Upper lobe of left lung (tissue), 6 donors: ENCODE data around the gene RAI14. TPM values are rescaled to one million over a fixed set of nuclear protein-coding genes. Genes with fewer than 3 reads are reported as not detected.
"Not testable (repeated sequence)": the region's sequence is repeated elsewhere in the genome, so short reads cannot be mapped to it uniquely, and the experiment has no call there.

ENCODE experiments used
- ATAC-seq, 2 donors: fragments of 200-7000 bp; cut with Tn5 transposase; one replicate each; pipeline ENCODE4 v1.9.1; 2022; ENCODE audit warnings: mild to moderate bottlenecking in 2 of 2, moderate library complexity in 2 of 2; ENCODE audit not compliant: low FRiP score in 2 of 2
- DNase-seq, 2 donors: peaks; one replicate each; pipeline ENCODE4 v3.0.0-alpha.2; 2019 to 2020
- H3K27ac ChIP-seq, 4 donors: fragments of 200-600 bp; sonication (generic); one replicate each; pipeline ENCODE4 v1.5.1; 2016 to 2019
- H3K27me3 ChIP-seq, 4 donors: fragments of 200-600 bp; sonication (generic); one replicate each; pipeline ENCODE4 v1.5.1; 2017 to 2019
- H3K36me3 ChIP-seq, 4 donors: fragments of 200-600 bp; sonication (generic); one replicate each; pipeline ENCODE4 v1.5.1; 2016 to 2019
- H3K4me1 ChIP-seq, 4 donors: fragments of 200-600 bp; sonication (generic); one replicate each; pipeline ENCODE4 v1.5.1; 2018 to 2019
- H3K4me3 ChIP-seq, 4 donors: fragments of 200-600 bp; sonication (generic); one replicate each; pipeline ENCODE4 v1.5.1; 2017 to 2019; ENCODE audit warnings: mild to moderate bottlenecking in 2 of 4, moderate library complexity in 1 of 4
- H3K9me3 ChIP-seq, 4 donors: fragments of 200-600 bp; sonication (generic); one replicate each; pipeline ENCODE4 v1.5.1; 2018 to 2019
- EP300 ChIP-seq, 4 donors: sonication (generic); formaldehyde crosslinking; IDR thresholded peaks; one replicate each; pipeline ENCODE4 v1.5.1; 2017; ENCODE audit warnings: antibody characterized with exemption in 4 of 4, control low read depth in 2 of 4
- POLR2A ChIP-seq, 4 donors: fragments of 450-650 bp; IDR thresholded peaks; one replicate each; pipeline ENCODE4 v1.5.1; 2016 to 2017; ENCODE audit warnings: antibody characterized with exemption in 4 of 4, mild to moderate bottlenecking in 2 of 4
- POLR2AphosphoS5 ChIP-seq, 2 donors: sonication (generic); formaldehyde crosslinking; IDR thresholded peaks; one replicate each; pipeline ENCODE4 v1.5.1; 2017; ENCODE audit warnings: antibody characterized with exemption in 2 of 2
- WGBS, 2 donors: methylation state at CpG; one replicate each; pipeline ENCODE4 v1.1.5; 2017 to 2018; 5-methylcytosine and 5-hydroxymethylcytosine counted together
- total RNA-seq, 6 donors: library from RNA; depleted of rRNA in 4 of 6; stranded (reverse); fragments of >200 nt in 4 of 6; gene quantifications; one replicate each; pipeline versions ENCODE4 v1.1.0 to v1.2.1, GENCODE V29; 2016 to 2021
- TF ChIP-seq, protein P1 (sequence below), 6 experiments: fragments of 450-650 bp in 4 of 6; fragments of 200-600 bp in 2 of 6; sonication (generic) in 2 of 6; IDR thresholded peaks; one replicate each; pipeline ENCODE4 v1.5.1; 2016 to 2019; ENCODE audit warnings: antibody characterized with exemption in 6 of 6
- donor health status: DM: no; HTN: no; CAD: no; lungs with moderate emphysema.
- donor health status: DM: no; HTN: yes; CAD: no; lungs with severe emphysema.

The RAI14 gene
- total RNA-seq, 6 donors from 2014 or later: 34.0 to 88.6 (median 67.9) TPM

- Histone ChIP-seq H3K27me3 (no peaks in the 10 kb centered on the region), H3K9me3 (no peaks in the 10 kb centered on the region), H3K4me1 (no peaks in the 10 kb centered on the region), H3K36me3 (no peaks in the 10 kb centered on the region), H3K4me3 (no peak overlapping the region), H3K27ac (no peak overlapping the region)
- ATAC-seq (no peak), DNase-seq (no peak)
- TF ChIP-seq POLR2AphosphoS5 (IDR thresholded peaks at IDR 0.05) (no peak), EP300 (IDR thresholded peaks at IDR 0.05) (no peak), POLR2A (IDR thresholded peaks at IDR 0.05) (no peak)
- TF ChIP-seq, protein P1, sequence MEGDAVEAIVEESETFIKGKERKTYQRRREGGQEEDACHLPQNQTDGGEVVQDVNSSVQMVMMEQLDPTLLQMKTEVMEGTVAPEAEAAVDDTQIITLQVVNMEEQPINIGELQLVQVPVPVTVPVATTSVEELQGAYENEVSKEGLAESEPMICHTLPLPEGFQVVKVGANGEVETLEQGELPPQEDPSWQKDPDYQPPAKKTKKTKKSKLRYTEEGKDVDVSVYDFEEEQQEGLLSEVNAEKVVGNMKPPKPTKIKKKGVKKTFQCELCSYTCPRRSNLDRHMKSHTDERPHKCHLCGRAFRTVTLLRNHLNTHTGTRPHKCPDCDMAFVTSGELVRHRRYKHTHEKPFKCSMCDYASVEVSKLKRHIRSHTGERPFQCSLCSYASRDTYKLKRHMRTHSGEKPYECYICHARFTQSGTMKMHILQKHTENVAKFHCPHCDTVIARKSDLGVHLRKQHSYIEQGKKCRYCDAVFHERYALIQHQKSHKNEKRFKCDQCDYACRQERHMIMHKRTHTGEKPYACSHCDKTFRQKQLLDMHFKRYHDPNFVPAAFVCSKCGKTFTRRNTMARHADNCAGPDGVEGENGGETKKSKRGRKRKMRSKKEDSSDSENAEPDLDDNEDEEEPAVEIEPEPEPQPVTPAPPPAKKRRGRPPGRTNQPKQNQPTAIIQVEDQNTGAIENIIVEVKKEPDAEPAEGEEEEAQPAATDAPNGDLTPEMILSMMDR (IDR thresholded peaks at IDR 0.05): no peak
- 64 to 72% methylated on average over 6 of the region's 6 CpGs for WGBS, 2 donors
Measured at GRCh38 chr5:34749431-34749873, 93.3 kb downstream of the RAI14 start.

- Histone ChIP-seq H3K4me1 (no peaks in the 10 kb centered on the region), H3K9me3 (no peaks in the 10 kb centered on the region), H3K36me3 (no peaks in the 10 kb centered on the region), H3K4me3 (no peak overlapping the region), H3K27me3 (no peaks in the 10 kb centered on the region), H3K27ac (no peak overlapping the region)
- 78 to 86% methylated on average over 8 of the region's 8 CpGs for WGBS, 2 donors
- DNase-seq (no peak), ATAC-seq (no peak)
- no peak for TF ChIP-seq POLR2A (IDR thresholded peaks at IDR 0.05)
- no peak for TF ChIP-seq EP300 (IDR thresholded peaks at IDR 0.05)
- TF ChIP-seq, protein P1 (IDR thresholded peaks at IDR 0.05): no peak
- TF ChIP-seq POLR2AphosphoS5 (IDR thresholded peaks at IDR 0.05): no peak
Measured at GRCh38 chr5:34750206-34750605, 94.1 kb downstream of the RAI14 start.

DNA sequence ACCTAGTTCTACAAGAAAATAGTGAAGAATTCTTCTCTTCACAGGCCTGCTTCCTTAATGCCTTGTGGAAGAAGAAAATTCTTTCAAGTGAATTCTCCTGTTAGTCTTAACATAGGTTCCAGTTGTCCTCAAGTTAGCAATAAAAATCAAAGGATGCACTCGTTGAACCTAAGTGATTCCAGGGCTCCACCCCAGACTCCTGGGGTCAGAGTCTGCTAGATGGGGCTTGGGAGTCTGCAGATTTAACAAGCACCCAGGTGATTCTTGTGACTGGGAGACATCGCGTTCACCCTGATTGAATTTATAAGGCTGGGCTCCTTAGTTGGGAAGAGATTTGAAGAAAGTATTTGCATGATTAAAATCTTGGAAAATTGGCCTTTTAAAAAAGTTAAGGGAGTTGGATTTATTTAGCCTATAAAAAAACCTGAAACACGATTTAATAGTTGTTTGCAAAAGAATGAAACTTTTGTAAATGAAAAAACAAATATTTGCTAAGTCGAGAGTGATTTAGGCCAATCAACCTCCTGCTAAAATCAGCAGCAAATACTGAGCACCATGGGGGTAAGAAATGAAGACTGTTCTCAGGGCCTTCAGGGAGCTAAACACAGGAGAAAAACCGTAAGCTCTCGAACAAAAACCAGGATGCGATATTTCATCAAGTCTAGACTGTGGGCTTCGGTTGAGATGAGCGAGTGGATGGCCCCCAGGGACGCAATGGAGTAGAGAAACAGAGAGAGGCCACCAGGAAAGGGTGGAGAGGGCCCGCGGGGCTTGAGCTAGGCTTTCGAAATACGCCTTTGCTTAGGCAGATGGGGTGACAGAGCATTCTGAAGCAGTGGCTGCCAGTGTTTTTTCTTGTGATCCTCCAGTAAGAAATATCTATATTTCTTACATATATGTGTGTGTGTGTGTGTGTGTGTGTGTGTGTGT lies 95.9 kb downstream of the RAI14 start:
- TF ChIP-seq, protein P1 (IDR thresholded peaks at IDR 0.05): no peak
- TF ChIP-seq POLR2A (IDR thresholded peaks at IDR 0.05) (no peak), POLR2AphosphoS5 (IDR thresholded peaks at IDR 0.05) (no peak), EP300 (IDR thresholded peaks at IDR 0.05) (no peak)

DNA sequence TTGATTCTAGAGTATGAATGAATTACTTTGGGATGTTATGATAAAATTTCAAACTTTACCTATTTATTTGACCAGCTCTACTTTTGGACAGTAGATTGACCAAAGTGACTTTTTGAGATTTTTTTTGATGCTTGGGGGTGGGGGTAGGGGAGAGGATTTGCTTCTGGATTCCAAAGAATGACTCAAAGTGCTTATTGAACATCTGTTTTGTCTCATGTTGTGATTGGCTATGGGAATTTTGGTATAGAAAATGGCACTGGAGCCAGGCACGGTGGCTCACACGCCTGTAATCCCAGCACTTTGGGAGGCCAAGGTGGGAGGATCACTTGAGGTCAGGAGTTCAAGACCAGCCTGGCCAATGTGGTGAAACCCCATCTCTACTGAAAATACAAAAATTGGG lies 97.1 kb downstream of the RAI14 start:
- not testable (repeated sequence) for H3K36me3 ChIP-seq, DNase-seq, H3K27me3 ChIP-seq, H3K4me3 ChIP-seq, H3K27ac ChIP-seq, ATAC-seq, H3K9me3 ChIP-seq, H3K4me1 ChIP-seq
- WGBS, 2 donors: 92 to 100% methylated on average over 2 of the region's 2 CpGs

More for the DNA sequence above, 95.9 kb downstream of the RAI14 start:
- ATAC-seq (no peak), DNase-seq (no peak)
- Histone ChIP-seq H3K4me1 (peaks cover 4 to 9% (median 6%) of the 10 kb centered on the region in 4 donors), H3K9me3 (no peaks in the 10 kb centered on the region), H3K4me3 (no peak overlapping the region), H3K36me3 (no peaks in the 10 kb centered on the region), H3K27me3 (no peaks in the 10 kb centered on the region), H3K27ac (no peak overlapping the region)
- 84 to 87% methylated on average over 15 of the region's 15 CpGs for WGBS, 2 donors

DNA sequence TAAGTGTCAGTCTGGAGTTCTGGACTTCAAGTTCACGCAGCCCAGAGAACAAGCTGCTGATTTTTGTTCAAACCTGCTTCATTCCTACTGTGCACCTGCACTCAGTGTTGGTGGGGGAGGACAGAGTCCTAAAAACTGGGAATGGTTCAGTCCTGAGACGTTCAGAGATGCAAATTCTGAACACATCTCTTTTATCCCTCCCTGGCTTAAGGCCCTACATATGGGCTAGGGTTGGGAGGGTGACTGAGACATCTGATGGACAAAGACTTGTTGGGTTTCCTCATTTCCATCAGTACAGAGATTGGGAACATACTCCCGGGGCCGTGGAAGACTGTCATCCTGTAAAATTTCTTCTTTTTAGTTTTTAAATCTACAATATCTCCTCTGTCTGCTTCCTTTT lies 99.8 kb downstream of the RAI14 start:
- no peak for TF ChIP-seq POLR2A (IDR thresholded peaks at IDR 0.05)
- no peak for TF ChIP-seq EP300 (IDR thresholded peaks at IDR 0.05)
- no peak for TF ChIP-seq POLR2AphosphoS5 (IDR thresholded peaks at IDR 0.05)
- TF ChIP-seq, protein P1 (IDR thresholded peaks at IDR 0.05): no peak
- no peak for ATAC-seq
- H3K27me3 ChIP-seq: no peaks in the 10 kb centered on the region
- H3K27ac ChIP-seq: no peak overlapping the region
- H3K4me3 ChIP-seq: no peak overlapping the region
- H3K9me3 ChIP-seq: no peaks in the 10 kb centered on the region
- DNase-seq: no peak
- 91 to 92% methylated on average over 4 of the region's 4 CpGs for WGBS, 2 donors
- H3K36me3 ChIP-seq: peaks cover 0 to 29% (median 6%) of the 10 kb centered on the region in 4 donors
- peaks cover 4 to 9% (median 6%) of the 10 kb centered on the region in 4 donors for H3K4me1 ChIP-seq
